Endodermal cell (in vitro differentiated cells): ENCODE data around the gene WNK4. TPM values are rescaled to one million over a fixed set of nuclear protein-coding genes. Genes with fewer than 3 reads are reported as not detected.

Experiments
- DNase-seq: peaks from one replicate; pipeline ENCODE4 v3.0.0-alpha.2; 2017
- H3K27ac ChIP-seq: 2 replicates; pipeline ENCODE4 v1.5.1; 2013; ENCODE audit warnings: mild to moderate bottlenecking, low read depth, low read length, moderate library complexity
- H3K27me3 ChIP-seq: 2 replicates; pipeline ENCODE4 v1.6.1; 2013; ENCODE audit warnings: mild to moderate bottlenecking, low read length, moderate library complexity; ENCODE audit not compliant: insufficient read depth, control insufficient read depth, poor library complexity, severe bottlenecking
- H3K36me3 ChIP-seq: 2 replicates; pipeline ENCODE4 v1.7.0; 2013; ENCODE audit warnings: mild to moderate bottlenecking, low read length, moderate library complexity; ENCODE audit not compliant: control insufficient read depth, insufficient read depth
- H3K4me1 ChIP-seq: one replicate; pipeline ENCODE4 v1.7.0; 2013; ENCODE audit warnings: low read length; ENCODE audit not compliant: control insufficient read depth, insufficient read depth
- H3K4me3 ChIP-seq: 2 replicates; pipeline ENCODE4 v1.5.1; 2013; ENCODE audit warnings: mild to moderate bottlenecking, low read length, moderate library complexity
- H3K9ac ChIP-seq: 2 replicates; pipeline ENCODE4 v1.6.1; 2013; ENCODE audit warnings: mild to moderate bottlenecking, low read length, moderate library complexity; ENCODE audit not compliant: poor library complexity, severe bottlenecking; ENCODE audit errors: extremely low read depth
- H3K9me3 ChIP-seq: 2 replicates; pipeline ENCODE4 v1.6.1; 2013; ENCODE audit warnings: mild to moderate bottlenecking, low read length, moderate library complexity; ENCODE audit not compliant: control insufficient read depth
- H3K27ac Mint-ChIP-seq: 2 replicates; pipeline ENCODE4 v1.8.0; 2020; ENCODE audit warnings: mixed read lengths
- H3K27me3 Mint-ChIP-seq: 2 replicates; pipeline ENCODE4 v1.8.0; 2021; ENCODE audit warnings: mild to moderate bottlenecking, mixed read lengths; ENCODE audit not compliant: insufficient read depth
- H3K36me3 Mint-ChIP-seq: 2 replicates; pipeline ENCODE4 v1.8.0; 2020; ENCODE audit warnings: low read depth, mixed read lengths
- H3K4me1 Mint-ChIP-seq: 2 replicates; pipeline ENCODE4 v1.8.0; 2020; ENCODE audit warnings: mixed read lengths
- H3K4me3 Mint-ChIP-seq: 2 replicates; pipeline ENCODE4 v1.8.0; 2020; ENCODE audit warnings: mild to moderate bottlenecking, moderate library complexity, mixed read lengths
- H3K9me3 Mint-ChIP-seq: 2 replicates; pipeline ENCODE4 v1.8.0; 2020; ENCODE audit warnings: mild to moderate bottlenecking, mixed read lengths
- CTCF ChIP-seq: fragments of 200-600 bp; sonication (generic); conservative IDR thresholded peaks from 2 replicates; pipeline ENCODE4 v1.5.0; 2021; ENCODE audit warnings: antibody characterized with exemption, mild to moderate bottlenecking
- WGBS, 2 experiments: methylation state at CpG; one replicate each; pipeline versions ENCODE4 v1.1.5 to v1.1.7; 2013; ENCODE audit warnings: missing lambda C conversion rate in 2 of 2, mixed read lengths in 1 of 2; ENCODE audit not compliant: insufficient coverage in 1 of 2, insufficient read length in 1 of 2; 5-methylcytosine and 5-hydroxymethylcytosine counted together
- total RNA-seq, 2 donors: library from RNA; stranded (reverse); fragmentation: NEBNext Ultra II Directional in 1 of 2; extraction: Animal tissue kit (Norgen Biotek cat#: 25700) in 1 of 2; gene quantifications; 2 replicates in 1 of 2; 3 replicates in 1 of 2; pipeline ENCODE4 v1.2.1, GENCODE V29; 2021

WNK4 gene
- total RNA-seq, 2 donors from 2014 or later = 2.1 to 3.3 TPM

- Histone ChIP-seq H3K9me3 (no peaks in the 10 kb centered on the region), H3K4me3 (no peak overlapping the region), H3K36me3 (no peaks in the 10 kb centered on the region), H3K4me1 (peaks cover 11% of the 10 kb centered on the region), H3K27me3 (peaks cover 42% of the 10 kb centered on the region), H3K27ac (no peak overlapping the region), H3K9ac (no peak overlapping the region)
- H3K27me3 Mint-ChIP-seq = peaks cover 32% of the 10 kb centered on the region
- peaks cover 16% of the 10 kb centered on the region for H3K4me1 Mint-ChIP-seq
- no peak for TF ChIP-seq CTCF
- 73 to 80% methylated on average over 5 to 6 of the region's 7 CpGs for WGBS, 2 experiments
- no peak for DNase-seq
- peaks cover 4% of the 10 kb centered on the region for H3K9me3 Mint-ChIP-seq
- no peak overlapping the region for H3K4me3 Mint-ChIP-seq
- no peaks in the 10 kb centered on the region for H3K36me3 Mint-ChIP-seq
- no peak overlapping the region for H3K27ac Mint-ChIP-seq
Measured at GRCh38 chr17:42748202-42748907, 32.1 kb upstream of the WNK4 start.

GRCh38 chr17:42748908-42749798 is 31.3 kb upstream of the WNK4 start:
- H3K4me1 ChIP-seq = peaks cover 8% of the 10 kb centered on the region
- H3K4me3 Mint-ChIP-seq = no peak overlapping the region
- H3K27ac Mint-ChIP-seq = no peak overlapping the region
- DNase-seq = no peak
- H3K36me3 ChIP-seq = no peaks in the 10 kb centered on the region
- no peak for TF ChIP-seq CTCF
- peaks cover 4% of the 10 kb centered on the region for H3K9me3 Mint-ChIP-seq
- no peaks in the 10 kb centered on the region for H3K36me3 Mint-ChIP-seq
- H3K9ac ChIP-seq = no peak overlapping the region
- H3K4me1 Mint-ChIP-seq = peaks cover 9% of the 10 kb centered on the region
- no peak overlapping the region for H3K4me3 ChIP-seq
- peaks cover 38% of the 10 kb centered on the region for H3K27me3 Mint-ChIP-seq
- no peaks in the 10 kb centered on the region for H3K9me3 ChIP-seq
- H3K27me3 ChIP-seq = peaks cover 42% of the 10 kb centered on the region
- 88 to 90% methylated on average over 10 to 11 of the region's 11 CpGs for WGBS, 2 experiments
- no peak overlapping the region for H3K27ac ChIP-seq

- no peak overlapping the region for H3K4me3 ChIP-seq
- no peaks in the 10 kb centered on the region for H3K36me3 Mint-ChIP-seq
- H3K4me1 ChIP-seq = peaks cover 8% of the 10 kb centered on the region
- 91% methylated on average over 3 of the region's 3 CpGs for WGBS, 2 experiments
- H3K27ac ChIP-seq = no peak overlapping the region
- H3K4me1 Mint-ChIP-seq = peaks cover 6% of the 10 kb centered on the region
- TF ChIP-seq CTCF = no peak
- H3K27ac Mint-ChIP-seq = no peak overlapping the region
- no peak for DNase-seq
- no peaks in the 10 kb centered on the region for H3K9me3 ChIP-seq
- no peak overlapping the region for H3K4me3 Mint-ChIP-seq
- no peaks in the 10 kb centered on the region for H3K36me3 ChIP-seq
- H3K9me3 Mint-ChIP-seq = no peaks in the 10 kb centered on the region
- H3K27me3 Mint-ChIP-seq = peaks cover 36% of the 10 kb centered on the region
- H3K27me3 ChIP-seq = peaks cover 34% of the 10 kb centered on the region
- no peak overlapping the region for H3K9ac ChIP-seq
Measured at GRCh38 chr17:42750739-42751344, 29.6 kb upstream of the WNK4 start.
